IPS DF 6.9 (cell line): ENCODE results near the gene SLC35B2.

Experiments
- DNase-seq: peaks from one replicate; pipeline ENCODE4 v3.0.0-alpha.2; 2013; ENCODE audit warnings: low read depth, low spot score
- H3K27ac ChIP-seq: one replicate; pipeline ENCODE4 v1.5.1; 2013; ENCODE audit warnings: low read length, control low read depth
- H3K27me3 ChIP-seq: 2 replicates; pipeline ENCODE4 v1.6.1; 2013; ENCODE audit warnings: mild to moderate bottlenecking, low read length; ENCODE audit not compliant: control insufficient read depth, insufficient read depth
- H3K36me3 ChIP-seq: 2 replicates; pipeline ENCODE4 v1.6.1; 2013; ENCODE audit warnings: low read length; ENCODE audit not compliant: control insufficient read depth, insufficient read depth
- H3K4me1 ChIP-seq: 2 replicates; pipeline ENCODE4 v1.6.1; 2013; ENCODE audit warnings: low read length; ENCODE audit not compliant: control insufficient read depth, insufficient read depth
- H3K4me3 ChIP-seq: 2 replicates; pipeline ENCODE4 v1.5.1; 2013; ENCODE audit warnings: mild to moderate bottlenecking, low read length
- H3K9me3 ChIP-seq: 2 replicates; pipeline ENCODE4 v1.6.1; 2013; ENCODE audit warnings: low read length, inconsistent platforms; ENCODE audit not compliant: control insufficient read depth, insufficient read depth
- WGBS: extraction: QIAGEN DNeasy Blood & Tissue Kit; methylation state at CpG from one replicate; pipeline ENCODE4 v1.1.7; 2013; ENCODE audit warnings: mixed read lengths, missing lambda C conversion rate; ENCODE audit not compliant: insufficient read length, insufficient coverage; 5-methylcytosine and 5-hydroxymethylcytosine counted together

SLC35B2 gene

GRCh38 chr6:44245912-44246662 lies 11.2 kb downstream of the SLC35B2 start:
- Histone ChIP-seq H3K9me3 (no peaks in the 10 kb centered on the region), H3K36me3 (peaks cover 24% of the 10 kb centered on the region; the same call in 1 of the 2 replicates), H3K4me1 (no peaks in the 10 kb centered on the region; the same call in 1 of the 2 replicates), H3K27ac (no peak overlapping the region), H3K4me3 (peak overlapping the region; percentile 79; the same call in 1 of the 2 replicates), H3K27me3 (no peaks in the 10 kb centered on the region)
- DNase-seq: no peak
- WGBS: no CpG with 5 or more reads among the region's 62 CpGs

- H3K4me1 ChIP-seq: no peaks in the 10 kb centered on the region; the same call in 1 of the 2 replicates
- H3K27ac ChIP-seq: no peak overlapping the region
- WGBS: no CpG with 5 or more reads among the region's 12 CpGs
Observed at GRCh38 chr6:44245391-44245911, 11.9 kb downstream of the SLC35B2 start.

GRCh38 chr6:44243345-44243744 lies 14.0 kb downstream of the SLC35B2 start:
- Histone ChIP-seq H3K36me3 (no peaks in the 10 kb centered on the region), H3K4me3 (no peak overlapping the region), H3K4me1 (no peaks in the 10 kb centered on the region; the same call in 1 of the 2 replicates), H3K9me3 (no peaks in the 10 kb centered on the region), H3K27me3 (no peaks in the 10 kb centered on the region), H3K27ac (no peak overlapping the region)
- no CpG with 5 or more reads among the region's 7 CpGs for WGBS
- no peak for DNase-seq

More at GRCh38 chr6:44245391-44245911, 11.9 kb downstream of the SLC35B2 start:
- peaks cover 18% of the 10 kb centered on the region; the same call in 1 of the 2 replicates for H3K36me3 ChIP-seq
- DNase-seq: no peak
- peak overlapping the region; percentile 32; the same call in 1 of the 2 replicates for H3K4me3 ChIP-seq
- H3K27me3 ChIP-seq: no peaks in the 10 kb centered on the region
- no peaks in the 10 kb centered on the region for H3K9me3 ChIP-seq

- Histone ChIP-seq H3K27ac (no peak overlapping the region), H3K4me1 (peaks cover 9% of the 10 kb centered on the region), H3K4me3 (no peak overlapping the region), H3K27me3 (no peaks in the 10 kb centered on the region), H3K9me3 (no peaks in the 10 kb centered on the region), H3K36me3 (no peaks in the 10 kb centered on the region)
- WGBS: no CpG with 5 or more reads among the region's 7 CpGs
- no peak for DNase-seq
Observed at GRCh38 chr6:44238687-44239350, 18.5 kb downstream of the SLC35B2 start.

- H3K27ac ChIP-seq: no peak overlapping the region
- no CpG with 5 or more reads among the region's 42 CpGs for WGBS
- peaks cover 9% of the 10 kb centered on the region for H3K4me1 ChIP-seq
- H3K27me3 ChIP-seq: no peaks in the 10 kb centered on the region
- DNase-seq: no peak
- H3K36me3 ChIP-seq: peaks cover 7% of the 10 kb centered on the region
- peak overlapping the region; percentile 43; the same call in 1 of the 2 replicates for H3K4me3 ChIP-seq
- H3K9me3 ChIP-seq: no peaks in the 10 kb centered on the region
Observed at GRCh38 chr6:44237813-44238433, 19.4 kb downstream of the SLC35B2 start.

- no peak overlapping the region for H3K27ac ChIP-seq
- peaks cover 12% of the 10 kb centered on the region for H3K36me3 ChIP-seq
- peaks cover 9% of the 10 kb centered on the region for H3K4me1 ChIP-seq
- no peaks in the 10 kb centered on the region for H3K27me3 ChIP-seq
- DNase-seq: no peak
- H3K9me3 ChIP-seq: no peaks in the 10 kb centered on the region
- no CpG with 5 or more reads among the region's 22 CpGs for WGBS
- peak overlapping the region; percentile 43; the same call in 1 of the 2 replicates for H3K4me3 ChIP-seq
Observed at GRCh38 chr6:44237021-44237812, 20.1 kb downstream of the SLC35B2 start.

- Histone ChIP-seq H3K27ac (no peak overlapping the region), H3K36me3 (peaks cover 20% of the 10 kb centered on the region), H3K4me1 (peaks cover 9% of the 10 kb centered on the region), H3K9me3 (no peaks in the 10 kb centered on the region), H3K4me3 (no peak overlapping the region), H3K27me3 (no peaks in the 10 kb centered on the region)
- no peak for DNase-seq
- WGBS: no CpG with 5 or more reads among the region's 6 CpGs
Observed at GRCh38 chr6:44235891-44236516, 21.3 kb downstream of the SLC35B2 start.

- DNase-seq: no peak
- Histone ChIP-seq H3K27ac (no peak overlapping the region), H3K36me3 (peaks cover 26% of the 10 kb centered on the region), H3K9me3 (no peaks in the 10 kb centered on the region), H3K27me3 (no peaks in the 10 kb centered on the region), H3K4me1 (peaks cover 9% of the 10 kb centered on the region), H3K4me3 (no peak overlapping the region)
- WGBS: no CpG with 5 or more reads among the region's 6 CpGs
Observed at GRCh38 chr6:44235269-44235668, 22.1 kb downstream of the SLC35B2 start.

GRCh38 chr6:44234101-44235025 lies 23.0 kb downstream of the SLC35B2 start:
- no peaks in the 10 kb centered on the region for H3K27me3 ChIP-seq
- WGBS: no CpG with 5 or more reads among the region's 5 CpGs
- peaks cover 9% of the 10 kb centered on the region for H3K4me1 ChIP-seq
- no peak for DNase-seq
- H3K36me3 ChIP-seq: peaks cover 35% of the 10 kb centered on the region
- H3K9me3 ChIP-seq: no peaks in the 10 kb centered on the region
- H3K4me3 ChIP-seq: no peak overlapping the region
- H3K27ac ChIP-seq: no peak overlapping the region
